ENCODE measurements around the gene OR8B12. TPM values are rescaled to one million over a fixed set of nuclear protein-coding genes. Genes with fewer than 3 reads are reported as not detected.
A peak's percentile ranks its signal among the peaks of the same experiment; 100 is the strongest.

The OR8B12 gene
- total and polyA plus RNA-seq, 2 donors (not counting 1 experiment from before 2014, with no cell fraction given) = not detected

GRCh38 chr11:124591430-124591829 is 48.0 kb upstream of the OR8B12 start:
- peaks cover 23% of the 10 kb centered on the region for H3K27me3 Mint-ChIP-seq
- Histone ChIP-seq H2AFZ (ENCODE audit: insufficient read depth, low read depth, low read length, poor library complexity, severe bottlenecking) (no peak overlapping the region), H3K27ac (ENCODE audit: low read length in 2 of 2) (no peak overlapping the region), H3K79me2 (ENCODE audit: control insufficient read depth, insufficient read depth, low read length) (no peaks in the 10 kb centered on the region), H3K4me3 (ENCODE audit: control extremely low read depth in 1 of 5, extremely low read depth in 1 of 5, insufficient read depth in 1 of 5, low read depth in 2 of 5, low read length in 4 of 5) (no peak overlapping the region), H3K36me3 (replicated peaks in 1 of 2; ENCODE audit: control extremely low read depth in 1 of 2, control insufficient read depth in 1 of 2, extremely low read depth in 1 of 2, insufficient read depth in 2 of 2, low read length in 1 of 2) (no peaks in the 10 kb centered on the region), H3K9ac (ENCODE audit: low read length) (no peak overlapping the region), H3K4me1 (ENCODE audit: control insufficient read depth in 2 of 2, insufficient read depth in 2 of 2, low read length in 2 of 2) (no peaks in the 10 kb centered on the region), H3K27me3 (replicated peaks in 1 of 4; ENCODE audit: control extremely low read depth in 1 of 4, control insufficient read depth in 3 of 4, insufficient read depth in 4 of 4, low read length in 3 of 4) (peaks cover 0 to 5% (median 1%) of the 10 kb centered on the region in 4 experiments), H3K9me3 (ENCODE audit: control extremely low read depth in 1 of 3, control insufficient read depth in 2 of 3, insufficient read depth in 1 of 3, low read length in 2 of 3) (no peaks in the 10 kb centered on the region), H4K20me1 (ENCODE audit: control insufficient read depth, insufficient read depth, low read length, poor library complexity, severe bottlenecking) (no peaks in the 10 kb centered on the region), H3K4me2 (replicated peaks; ENCODE audit: low read depth, low read length, poor library complexity, severe bottlenecking) (no peak overlapping the region)
- ChIA-PET POLR2A (no interaction called here), CTCF (no interaction called here)
- no peaks in the 10 kb centered on the region for H3K4me1 Mint-ChIP-seq
- no peak overlapping the region for H3K27ac Mint-ChIP-seq
- DNase-seq (no peak), ATAC-seq (ENCODE audit: low read depth) (no peak)
- no peak for TF ChIP-seq EZH2 (IDR thresholded peaks at IDR 0.05; ENCODE audit: borderline replicate concordance, insufficient read depth, low read depth, low read length, poor library complexity, severe bottlenecking)
- TF ChIP-seq CTCF (IDR thresholded peaks at IDR 0.05) = no peak
- 94% methylated on average over 2 of the region's 2 CpGs for WGBS (ENCODE audit: insufficient coverage)
- no peak overlapping the region for H3K4me3 Mint-ChIP-seq
- intact Hi-C loops (cut with micrococcal nuclease) = no loop called here
- H3K9me3 Mint-ChIP-seq (ENCODE audit: insufficient read depth) = no peaks in the 10 kb centered on the region

- no peaks in the 10 kb centered on the region for H3K4me1 Mint-ChIP-seq
- intact Hi-C loops (cut with micrococcal nuclease) = loop anchor here (5.0 kb wide), 1 partner anchor 184 kb away; no protein-coding TSS in a partner anchor
- ChIA-PET POLR2A (no interaction called here), CTCF (interaction anchor here (0.9 to 5.8 kb wide), 10 partner anchors 13 to 521 kb away, joined by 3 to 95 read pairs (median 5); no protein-coding TSS in a partner anchor)
- ATAC-seq (ENCODE audit: low read depth) (no peak), DNase-seq (peak; percentile 68)
- no peak overlapping the region for H3K27ac Mint-ChIP-seq
- no peaks in the 10 kb centered on the region for H3K9me3 Mint-ChIP-seq (ENCODE audit: insufficient read depth)
- no peak overlapping the region for H2AFZ ChIP-seq (ENCODE audit: insufficient read depth, low read depth, low read length, poor library complexity, severe bottlenecking)
- H3K4me3 Mint-ChIP-seq = no peak overlapping the region
- H4K20me1 ChIP-seq (ENCODE audit: control insufficient read depth, insufficient read depth, low read length, poor library complexity, severe bottlenecking) = no peaks in the 10 kb centered on the region
- WGBS (ENCODE audit: insufficient coverage) = no CpG with 5 or more reads among the region's 3 CpGs
- peak; percentile 84 for TF ChIP-seq CTCF (IDR thresholded peaks at IDR 0.05)
- no peak for TF ChIP-seq EZH2 (IDR thresholded peaks at IDR 0.05; ENCODE audit: borderline replicate concordance, insufficient read depth, low read depth, low read length, poor library complexity, severe bottlenecking)
- no peak overlapping the region for H3K4me3 ChIP-seq (ENCODE audit: control extremely low read depth in 1 of 5, extremely low read depth in 1 of 5, insufficient read depth in 1 of 5, low read depth in 2 of 5, low read length in 4 of 5)
- H3K27me3 ChIP-seq (replicated peaks in 1 of 4; ENCODE audit: control extremely low read depth in 1 of 4, control insufficient read depth in 3 of 4, insufficient read depth in 4 of 4, low read length in 3 of 4) = no peaks in the 10 kb centered on the region
- no peaks in the 10 kb centered on the region for H3K4me1 ChIP-seq (ENCODE audit: control insufficient read depth in 2 of 2, insufficient read depth in 2 of 2, low read length in 2 of 2)
- no peak overlapping the region for H3K4me2 ChIP-seq (replicated peaks; ENCODE audit: low read depth, low read length, poor library complexity, severe bottlenecking)
- H3K36me3 ChIP-seq (replicated peaks in 1 of 2; ENCODE audit: control extremely low read depth in 1 of 2, control insufficient read depth in 1 of 2, extremely low read depth in 1 of 2, insufficient read depth in 2 of 2, low read length in 1 of 2) = no peaks in the 10 kb centered on the region
- no peaks in the 10 kb centered on the region for H3K9me3 ChIP-seq (ENCODE audit: control extremely low read depth in 1 of 3, control insufficient read depth in 2 of 3, insufficient read depth in 1 of 3, low read length in 2 of 3)
- no peak overlapping the region for H3K9ac ChIP-seq (ENCODE audit: low read length)
- no peak overlapping the region for H3K27ac ChIP-seq (ENCODE audit: low read length in 2 of 2)
- no peaks in the 10 kb centered on the region for H3K79me2 ChIP-seq (ENCODE audit: control insufficient read depth, insufficient read depth, low read length)
- peaks cover 21% of the 10 kb centered on the region for H3K27me3 Mint-ChIP-seq
These were observed 42.9 kb upstream of the OR8B12 start for GRCh38 chr11:124586238-124586860.
